ELR (cell line): Measurements from ENCODE around the gene ADIRF.
"Not testable (repeated sequence)": the region's sequence is repeated elsewhere in the genome, so short reads cannot be mapped to it uniquely, and the experiment has no call there.

Source experiments
- DNase-seq: peaks from one replicate; pipeline ENCODE4 v3.0.0-alpha.2; 2015; ENCODE audit warnings: low read depth

Gene ADIRF

GRCh38 chr10:86979296-86979818 is 11.1 kb downstream of the ADIRF start:
- DNase-seq: no peak

GRCh38 chr10:86979977-86980448 is 11.7 kb downstream of the ADIRF start:
- no peak for DNase-seq

GRCh38 chr10:86981020-86981419 is 12.7 kb downstream of the ADIRF start:
- not testable (repeated sequence) for DNase-seq

GRCh38 chr10:86981716-86982115 is 13.4 kb downstream of the ADIRF start:
- no peak for DNase-seq

GRCh38 chr10:86984498-86984897 is 16.2 kb downstream of the ADIRF start:
- DNase-seq: not testable (repeated sequence)

- no peak for DNase-seq
Observed at GRCh38 chr10:86988520-86988919, 20.2 kb downstream of the ADIRF start.

- not testable (repeated sequence) for DNase-seq
Observed at GRCh38 chr10:86991362-86991761, 23.1 kb downstream of the ADIRF start.

GRCh38 chr10:86992456-86992855 is 24.2 kb downstream of the ADIRF start:
- DNase-seq: no peak

- DNase-seq: no peak
Observed at GRCh38 chr10:86992929-86993328, 24.6 kb downstream of the ADIRF start.

- peak; percentile 21 for DNase-seq
Observed at GRCh38 chr10:86999802-87000403, 31.6 kb downstream of the ADIRF start.

- peak; percentile 58 for DNase-seq
Observed at GRCh38 chr10:87000491-87000890, 32.2 kb downstream of the ADIRF start.

GRCh38 chr10:87007124-87007523 is 38.8 kb downstream of the ADIRF start:
- not testable (repeated sequence) for DNase-seq

- not testable (repeated sequence) for DNase-seq
Observed at GRCh38 chr10:87007674-87008073, 39.4 kb downstream of the ADIRF start.

GRCh38 chr10:87008303-87008702 is 40.0 kb downstream of the ADIRF start:
- DNase-seq: not testable (repeated sequence)

GRCh38 chr10:87009134-87009696 is 40.9 kb downstream of the ADIRF start:
- not testable (repeated sequence) for DNase-seq

- not testable (repeated sequence) for DNase-seq
Observed at GRCh38 chr10:87013528-87013927, 45.2 kb downstream of the ADIRF start.

GRCh38 chr10:87014986-87015716 is 46.9 kb downstream of the ADIRF start:
- DNase-seq: not testable (repeated sequence)

- DNase-seq: not testable (repeated sequence)
Observed at GRCh38 chr10:87018127-87018526, 49.8 kb downstream of the ADIRF start.

GRCh38 chr10:87019066-87019465 is 50.8 kb downstream of the ADIRF start:
- not testable (repeated sequence) for DNase-seq

GRCh38 chr10:87019504-87019903 is 51.2 kb downstream of the ADIRF start:
- DNase-seq: not testable (repeated sequence)

GRCh38 chr10:87020056-87020455 is 51.8 kb downstream of the ADIRF start, which contains the start of gene FAM25A:
TSS of gene FAM25A (plus strand) at chr10:87020294. CDS start at chr10:87020325, 31 bp downstream.
- not testable (repeated sequence) for DNase-seq
